HG03103 (cell line): Measurements from ENCODE around the gene HMGB1.
A peak's percentile ranks its signal among the peaks of the same experiment; 100 is the strongest.

ENCODE experiments used
- ATAC-seq: cut with Tn5 transposase; IDR thresholded peaks from one replicate; pipeline ENCODE4 v1.9.1; 2021; ENCODE audit warnings: low read depth; ENCODE audit not compliant: unreplicated experiment

The HMGB1 gene

DNA sequence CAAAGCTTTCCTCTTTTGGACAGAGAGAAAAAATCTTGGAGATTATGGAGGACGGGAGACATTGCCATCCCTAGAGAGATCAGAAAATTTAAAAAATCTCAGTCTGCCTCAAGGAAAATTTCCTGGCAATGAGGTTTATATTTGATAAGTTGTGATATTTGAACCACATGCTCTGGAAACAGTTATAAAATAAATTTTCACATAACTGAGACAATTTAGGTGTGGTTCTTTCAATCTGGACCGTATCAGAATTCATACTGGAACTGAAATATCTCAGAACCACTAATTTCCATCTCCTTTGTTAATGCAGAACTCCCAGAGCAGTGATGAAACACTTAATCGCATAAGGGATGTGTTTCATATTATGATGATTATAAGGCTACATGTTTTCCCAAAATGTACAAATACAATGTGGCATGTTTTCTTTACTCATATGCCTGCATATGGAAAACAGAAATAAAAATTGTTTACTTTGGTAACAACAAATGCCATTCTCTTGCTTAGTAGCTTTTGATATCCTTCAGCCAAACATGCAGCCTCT, 29.8 kb downstream of the HMGB1 start:
- no peak for ATAC-seq

DNA sequence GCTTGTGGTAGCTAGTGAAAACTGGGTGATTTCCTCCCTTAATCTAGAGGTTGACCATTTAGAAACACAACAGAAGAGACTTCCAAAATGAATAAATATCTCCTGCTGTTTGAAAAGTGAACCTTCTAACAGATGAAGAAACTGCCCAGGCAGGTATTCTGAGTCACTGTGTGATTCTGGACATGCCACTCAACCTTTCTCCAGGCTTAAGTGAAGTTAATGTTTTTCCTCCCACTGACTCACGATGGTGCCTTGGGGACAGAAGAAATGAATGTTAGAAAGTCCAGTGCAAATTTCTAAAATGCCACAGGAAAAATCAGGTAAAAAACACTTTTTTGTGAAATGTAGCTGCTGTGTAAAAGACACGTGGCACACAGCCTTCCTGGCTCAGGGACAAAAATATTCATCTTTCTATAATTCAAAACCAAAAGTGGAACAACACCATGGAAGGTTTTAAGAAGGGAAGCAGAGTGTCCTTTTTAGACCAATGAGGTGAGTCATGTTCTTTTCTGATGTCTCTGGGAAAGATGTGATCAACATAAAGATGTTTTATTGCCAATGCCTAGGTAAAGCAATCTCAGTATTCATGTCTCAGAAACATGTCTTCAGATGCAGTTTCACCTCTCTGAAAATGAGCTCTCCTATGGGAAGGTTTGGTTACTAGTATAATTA, 34.3 kb downstream of the HMGB1 start:
- ATAC-seq: no peak

DNA sequence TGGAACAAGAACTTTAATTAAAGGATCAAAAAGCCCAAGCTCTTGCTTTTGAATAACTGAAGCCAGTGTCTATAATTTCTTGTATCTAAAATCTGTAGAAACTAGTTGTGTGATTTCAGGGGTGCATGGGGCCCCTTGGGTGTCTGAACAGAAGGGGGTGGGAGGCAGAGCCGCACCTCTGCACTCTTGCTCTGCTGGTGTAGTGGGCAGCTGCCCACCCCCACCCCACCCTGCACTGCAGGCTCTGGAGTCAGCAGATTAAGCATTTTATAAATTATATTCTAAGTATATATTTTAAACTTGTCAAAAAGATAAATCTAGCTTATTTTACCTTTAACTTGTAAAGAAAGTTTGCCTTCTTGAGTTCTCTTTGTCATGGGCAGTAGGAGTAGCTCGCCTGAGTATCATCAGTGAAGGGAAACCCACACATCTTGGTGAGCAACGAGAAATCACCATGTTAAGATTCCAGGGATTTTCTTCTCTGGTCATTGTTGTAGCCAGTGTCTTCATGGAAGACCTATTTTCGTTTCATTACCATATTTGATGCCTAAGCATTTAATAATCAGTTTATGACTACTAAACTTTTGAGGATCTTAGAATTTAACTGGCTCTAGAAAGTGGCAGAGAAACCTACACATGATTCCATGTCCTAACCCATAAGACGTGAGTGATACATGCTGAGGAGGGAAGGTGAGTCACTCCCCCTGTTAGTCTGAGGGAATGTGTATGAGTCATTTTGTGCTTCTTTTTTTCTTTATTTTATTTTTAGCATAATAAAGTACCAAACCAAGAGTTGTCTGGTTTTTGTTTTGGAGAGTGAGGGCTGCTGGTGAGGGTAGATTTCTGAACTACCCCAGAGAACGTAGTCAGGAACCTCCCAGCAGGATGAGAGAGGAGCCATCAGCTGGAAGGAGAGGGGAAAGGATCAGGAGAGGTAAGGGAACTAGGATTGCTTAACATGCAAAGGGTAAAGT, 35.7 kb downstream of the HMGB1 start:
- ATAC-seq: no peak

DNA sequence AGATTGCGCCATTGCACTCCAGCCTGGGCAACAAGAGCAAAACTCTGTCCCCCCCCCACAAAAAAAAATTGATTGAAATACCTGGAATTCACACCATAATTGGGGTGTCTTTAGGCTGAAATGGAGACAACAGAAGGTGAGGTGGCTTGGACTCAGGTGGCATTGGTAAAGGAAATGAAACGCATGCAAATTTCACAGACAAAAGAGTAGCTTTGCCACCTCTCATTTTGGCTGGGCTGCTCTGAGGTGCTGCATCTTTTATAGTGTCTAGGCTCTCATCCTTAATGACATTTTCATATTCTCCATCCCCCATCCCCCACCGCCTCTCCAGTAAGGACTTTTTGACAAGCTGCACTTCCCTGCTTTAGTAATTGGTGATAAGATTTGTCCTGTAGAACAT, 36.5 kb downstream of the HMGB1 start:
- no peak for ATAC-seq

DNA sequence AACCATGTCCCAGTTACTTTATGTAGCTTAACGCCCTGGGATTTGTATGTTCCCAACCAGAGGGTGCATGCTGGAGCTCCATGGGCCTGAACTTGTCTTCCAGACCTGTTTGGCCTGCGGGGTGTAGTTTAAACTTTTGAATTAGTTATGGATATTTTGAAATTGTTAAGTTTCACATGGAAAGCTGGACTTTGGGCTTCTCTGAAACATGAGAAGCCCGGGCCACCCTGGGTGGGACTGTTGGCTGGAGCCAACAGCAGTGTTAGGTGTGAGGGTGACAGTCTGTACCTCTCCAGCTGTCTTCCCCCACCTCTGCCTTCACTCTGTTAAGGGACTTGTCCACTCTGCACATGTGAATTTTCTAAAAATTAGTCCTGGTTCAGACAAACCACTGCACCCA, 41.8 kb downstream of the HMGB1 start:
- ATAC-seq: no peak

DNA sequence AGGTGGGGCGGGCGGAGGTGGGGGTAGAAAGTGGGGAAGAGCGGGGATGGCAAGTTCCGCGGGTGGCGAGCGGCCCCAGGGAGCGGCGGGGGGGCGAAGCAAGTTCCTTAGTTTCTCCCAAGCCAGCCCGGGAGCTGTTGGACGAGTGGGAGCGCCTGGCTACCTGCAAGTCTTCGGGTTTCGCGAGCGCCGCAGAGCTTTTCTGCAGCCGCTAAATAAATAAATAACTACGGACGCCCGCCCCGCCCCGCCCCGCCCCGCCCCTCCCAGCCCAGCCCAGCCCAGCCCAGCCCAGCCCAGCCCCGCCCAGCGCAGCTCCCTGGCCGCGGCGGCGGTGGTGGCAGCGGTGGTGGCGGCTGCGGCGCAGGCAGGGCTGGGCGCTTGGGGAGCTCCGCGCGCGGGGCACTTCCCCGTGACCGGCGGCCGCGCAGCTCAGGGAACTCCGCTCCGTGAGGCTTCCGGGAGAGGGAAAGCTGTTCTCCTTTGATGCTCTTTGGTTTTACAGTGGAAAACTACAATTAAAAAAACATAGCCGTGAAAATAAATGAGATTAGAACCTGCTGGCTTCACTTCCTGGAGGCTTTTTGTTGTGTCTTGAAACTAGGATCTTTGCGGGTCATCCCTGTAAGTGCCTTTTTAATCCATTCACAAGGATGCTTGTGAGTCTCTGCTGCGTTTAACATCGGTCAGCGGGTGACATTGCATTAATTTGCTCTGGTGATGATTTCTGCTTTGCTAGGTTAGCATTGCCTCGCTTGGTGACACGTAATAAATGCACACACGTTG, 43.5 kb downstream of the HMGB1 start, which contains the start of gene UBE2L5:
Gene UBE2L5, plus strand, starts transcription at position 440 of the 786 bp plus-strand sequence. CDS start 5,498 bp downstream, outside the sequence.
- ATAC-seq: no peak

DNA sequence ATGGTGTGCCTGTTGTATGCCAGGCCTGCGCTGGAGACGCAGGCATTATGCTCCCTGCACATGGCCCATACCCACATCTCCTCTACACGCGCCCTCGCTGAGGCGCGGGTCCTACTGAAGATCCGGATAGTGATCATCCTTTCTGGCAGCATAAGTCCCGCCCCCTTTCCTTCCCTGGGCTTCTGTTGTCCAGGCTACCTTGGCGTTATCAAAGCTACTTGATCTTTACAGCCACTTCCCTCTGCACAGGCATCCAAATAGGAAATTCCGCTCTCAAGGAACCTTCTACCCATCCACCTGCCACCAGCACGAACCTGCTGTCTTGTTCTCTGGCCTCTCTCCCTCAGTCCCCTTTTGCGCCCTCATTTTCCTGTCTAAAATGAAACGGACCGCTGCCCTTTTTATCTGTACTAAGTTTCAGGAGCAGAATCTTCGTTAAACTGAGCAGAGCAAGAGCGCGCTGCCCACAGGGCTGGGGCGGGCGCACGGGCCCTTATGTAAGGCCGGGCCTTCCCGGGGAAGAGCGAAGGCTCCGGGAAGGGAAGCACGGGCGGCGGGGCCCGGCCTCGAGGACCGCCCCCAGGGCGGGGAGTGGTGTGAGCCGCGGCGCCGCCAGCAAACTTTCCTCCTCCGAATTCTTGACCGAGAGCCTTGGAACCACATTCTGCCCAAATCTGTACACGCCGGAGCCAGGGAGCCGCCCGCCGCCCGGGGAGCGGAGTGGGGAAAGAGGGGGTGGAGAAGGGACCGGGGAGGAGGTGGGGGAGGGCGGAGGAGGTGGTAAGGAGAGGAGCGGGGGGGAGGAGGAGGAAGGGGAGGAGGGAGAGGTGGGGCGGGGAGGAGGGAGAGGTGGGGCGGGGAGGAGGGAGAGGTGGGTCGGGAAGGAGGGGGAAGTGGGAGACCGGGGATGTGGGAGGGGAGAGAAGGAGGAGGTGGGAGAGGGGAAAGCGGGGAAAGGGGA, 44.4 kb downstream of the HMGB1 start:
- no peak for ATAC-seq

DNA sequence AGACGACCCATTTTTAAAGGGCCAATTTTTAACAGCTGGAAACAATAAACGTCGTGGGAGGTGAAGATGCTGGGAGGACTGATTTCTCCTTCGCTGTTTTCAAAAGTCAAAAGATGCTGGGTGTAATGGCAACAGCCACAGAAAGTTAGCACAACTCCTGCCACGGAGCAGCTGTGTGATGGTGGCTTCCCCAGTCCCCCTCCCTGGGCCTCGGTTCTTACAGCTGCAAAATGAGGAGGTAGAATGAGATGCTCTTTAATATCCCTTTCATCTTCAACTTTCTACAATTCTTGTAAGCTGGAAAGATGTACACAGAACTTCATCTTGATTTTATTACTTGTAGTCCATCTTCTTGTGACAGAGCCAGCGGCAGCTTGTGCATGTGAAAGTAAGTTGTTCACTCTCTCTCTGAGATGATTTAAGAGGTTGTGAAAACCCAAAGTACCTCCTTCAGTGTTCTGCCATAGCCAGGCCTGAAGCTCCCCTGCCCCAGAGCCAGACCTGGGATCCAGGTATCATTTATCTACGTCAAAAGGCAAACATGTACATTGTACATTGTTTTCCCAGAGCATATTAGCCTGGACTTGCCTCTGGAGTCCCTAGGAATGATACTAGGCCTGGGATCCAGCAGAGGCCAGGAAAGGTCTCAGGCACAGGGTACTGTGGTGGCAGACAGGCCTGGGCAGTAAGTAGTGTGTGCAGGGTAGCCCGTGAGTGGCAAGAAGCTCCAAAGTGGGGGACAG, 46.8 kb downstream of the HMGB1 start:
- ATAC-seq: no peak

DNA sequence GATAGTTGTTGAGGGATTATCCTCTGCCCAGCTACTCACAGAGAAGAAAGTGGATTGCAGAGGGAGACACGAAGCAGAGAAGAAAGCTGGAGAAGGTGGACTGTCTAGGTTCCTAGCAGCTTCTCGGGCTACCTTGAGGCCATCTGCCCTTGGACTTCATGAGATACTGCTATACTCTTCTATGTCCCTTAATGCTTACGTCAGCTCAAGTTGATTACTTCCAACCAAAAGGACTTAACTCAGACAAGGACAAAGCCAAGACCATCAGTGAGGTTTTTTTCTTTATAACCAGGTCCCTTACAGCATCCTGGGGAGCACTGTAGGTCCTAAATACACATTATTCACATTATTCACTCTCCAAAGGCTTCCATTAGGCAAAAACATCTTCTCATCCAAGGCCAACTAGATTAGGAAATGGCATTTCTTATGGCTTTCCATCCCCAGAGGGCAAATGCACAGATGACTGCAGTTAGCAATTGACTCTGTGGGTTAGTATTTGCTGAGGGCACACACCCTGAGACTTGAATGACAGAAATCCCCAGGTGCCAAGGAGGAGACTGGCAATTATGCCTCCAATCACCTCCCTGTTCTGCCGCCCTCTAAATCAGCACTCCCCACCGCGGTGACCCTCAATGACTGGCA, 47.5 kb downstream of the HMGB1 start:
- ATAC-seq: no peak

DNA sequence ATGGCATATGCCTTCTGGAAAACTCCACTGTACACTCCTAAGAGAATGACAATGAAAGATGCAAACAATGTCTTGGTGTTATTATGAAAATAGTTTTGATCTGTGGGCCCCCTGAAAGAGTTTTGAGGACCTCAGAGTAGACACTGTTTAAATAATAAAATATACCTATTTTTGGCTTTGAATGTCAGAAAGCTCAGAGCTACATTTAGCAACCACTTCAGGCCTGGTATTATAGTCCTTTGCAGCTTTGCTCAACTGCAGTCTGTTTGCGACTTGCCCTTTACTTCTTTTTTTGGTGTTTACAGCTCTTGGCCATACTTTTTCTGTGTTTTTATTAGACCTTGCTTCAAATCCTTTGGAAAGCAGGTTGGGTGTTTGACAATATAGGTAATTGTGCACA, 49.3 kb downstream of the HMGB1 start:
- ATAC-seq: no peak

DNA sequence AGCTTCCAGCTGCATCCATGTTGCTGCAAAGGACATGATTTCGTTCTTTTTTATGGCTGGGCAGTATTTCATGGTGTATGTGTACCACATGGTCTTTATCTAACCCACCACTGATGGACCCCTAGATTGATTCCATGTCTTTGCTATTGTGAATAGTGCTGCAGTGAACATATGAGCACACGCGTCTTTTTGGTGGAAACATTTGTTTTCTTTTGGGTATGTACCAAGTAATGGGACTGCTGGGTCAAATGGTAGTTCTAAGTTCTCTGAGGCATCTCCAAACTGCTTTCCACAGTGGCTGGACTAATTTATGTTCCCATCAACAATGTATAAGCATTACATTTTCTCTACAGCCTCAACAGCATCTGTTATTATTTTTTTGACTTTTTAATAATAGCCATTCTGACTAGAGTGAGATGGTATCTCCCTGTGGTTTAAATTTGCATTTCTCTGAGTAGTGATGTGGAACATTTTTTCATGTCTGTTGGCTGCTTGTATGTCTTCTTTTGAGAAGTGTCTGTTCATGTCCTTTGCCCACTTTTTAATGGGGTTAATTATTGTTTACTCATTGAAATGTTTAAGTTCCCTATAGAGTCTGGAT, 50.2 kb downstream of the HMGB1 start:
- peak; percentile 75 for ATAC-seq

DNA sequence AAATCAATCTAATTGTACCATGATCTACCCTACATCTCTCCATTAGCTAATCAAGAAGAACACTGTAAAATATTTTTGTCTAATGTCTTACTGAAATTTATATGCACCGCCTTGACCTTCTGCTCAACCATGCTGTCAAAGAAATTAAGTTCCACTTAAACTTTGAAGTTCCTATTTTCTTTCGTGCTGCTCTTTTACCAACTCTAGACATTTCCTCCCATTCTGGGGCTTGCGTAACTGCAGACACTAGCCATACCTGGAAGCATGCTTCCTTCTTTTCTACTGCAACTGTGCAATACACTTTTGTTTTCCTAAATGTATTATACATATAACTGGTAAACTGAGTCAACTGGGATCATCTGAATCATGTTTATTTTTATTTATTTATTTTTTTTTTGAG, 51.9 kb downstream of the HMGB1 start:
- no peak for ATAC-seq

DNA sequence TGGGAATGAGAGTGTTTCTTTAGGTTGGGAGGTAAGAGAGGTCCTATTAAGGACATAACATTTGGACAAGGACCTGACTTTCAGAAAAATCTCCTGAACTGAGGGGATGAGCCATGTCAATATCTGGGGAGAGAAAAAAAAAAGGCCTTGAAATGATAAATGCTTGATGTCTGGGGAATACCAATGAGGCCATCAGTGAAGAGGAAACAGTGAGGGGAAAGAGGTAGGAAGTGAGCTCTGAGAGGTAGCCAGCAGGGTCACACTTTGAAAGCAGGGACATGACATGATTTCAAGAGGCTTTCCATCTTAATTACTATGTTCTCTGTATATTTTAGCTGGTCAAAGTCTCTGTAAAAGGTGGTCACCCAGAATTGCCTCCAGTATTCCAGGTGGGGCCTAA, 53.4 kb downstream of the HMGB1 start:
- no peak for ATAC-seq

DNA sequence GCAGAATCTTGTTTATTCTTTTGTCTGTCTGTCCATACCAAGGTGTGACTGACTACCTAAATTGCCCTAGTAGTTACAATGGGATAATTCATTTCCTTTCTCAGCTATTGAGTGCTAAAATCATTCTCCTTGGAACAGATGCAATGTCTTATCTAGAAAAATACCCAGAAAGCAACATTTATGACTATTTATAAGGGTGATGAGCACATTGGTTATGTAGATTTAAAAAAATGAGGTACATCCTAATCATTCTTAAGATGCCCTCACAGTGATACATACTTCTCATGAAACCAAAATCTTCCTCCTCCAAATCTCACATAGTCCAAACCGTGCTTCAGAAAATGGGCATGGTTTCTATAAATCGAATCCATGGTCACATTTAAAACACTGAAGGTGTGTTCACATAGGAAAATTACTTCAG, 55.0 kb downstream of the HMGB1 start:
- ATAC-seq: no peak

DNA sequence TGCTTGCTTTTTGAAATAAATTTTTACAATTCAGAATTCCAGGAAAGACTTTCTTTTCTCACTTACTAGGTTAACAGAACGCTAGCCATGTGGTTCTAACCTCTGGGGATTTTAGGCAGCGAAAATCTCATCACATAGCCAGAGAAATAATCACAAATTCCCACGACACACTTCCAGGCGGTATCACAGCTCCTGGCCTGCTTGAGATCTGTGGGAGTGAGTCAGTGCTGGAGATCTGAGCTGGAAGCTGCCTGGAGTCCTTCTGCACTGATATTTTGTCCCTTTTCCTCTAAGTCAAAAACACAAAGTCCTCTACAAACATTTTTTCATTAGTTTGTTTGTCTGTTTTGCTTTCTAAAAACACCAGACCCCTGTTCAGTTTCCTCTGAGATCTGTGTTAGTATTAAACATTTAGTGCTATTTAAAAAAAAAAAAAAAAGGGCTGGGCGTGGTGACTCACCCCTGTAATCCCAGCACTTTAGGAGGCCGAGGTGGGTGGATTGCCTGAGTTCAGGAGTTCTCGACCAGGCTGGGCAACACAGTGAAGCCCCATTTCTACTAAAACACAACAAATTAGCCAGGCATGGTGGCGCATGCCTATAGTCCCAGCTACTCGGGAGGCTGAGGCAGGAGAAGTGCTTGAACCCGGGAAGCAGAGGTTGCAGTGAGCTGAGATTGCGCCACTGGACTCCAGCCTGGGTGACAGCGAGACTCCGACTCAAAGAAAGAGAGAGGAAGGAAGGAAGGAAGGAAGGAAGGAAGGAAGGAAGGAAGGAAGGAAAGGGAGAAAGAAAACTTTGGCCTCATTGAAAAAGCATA, 55.6 kb downstream of the HMGB1 start:
- no peak for ATAC-seq

DNA sequence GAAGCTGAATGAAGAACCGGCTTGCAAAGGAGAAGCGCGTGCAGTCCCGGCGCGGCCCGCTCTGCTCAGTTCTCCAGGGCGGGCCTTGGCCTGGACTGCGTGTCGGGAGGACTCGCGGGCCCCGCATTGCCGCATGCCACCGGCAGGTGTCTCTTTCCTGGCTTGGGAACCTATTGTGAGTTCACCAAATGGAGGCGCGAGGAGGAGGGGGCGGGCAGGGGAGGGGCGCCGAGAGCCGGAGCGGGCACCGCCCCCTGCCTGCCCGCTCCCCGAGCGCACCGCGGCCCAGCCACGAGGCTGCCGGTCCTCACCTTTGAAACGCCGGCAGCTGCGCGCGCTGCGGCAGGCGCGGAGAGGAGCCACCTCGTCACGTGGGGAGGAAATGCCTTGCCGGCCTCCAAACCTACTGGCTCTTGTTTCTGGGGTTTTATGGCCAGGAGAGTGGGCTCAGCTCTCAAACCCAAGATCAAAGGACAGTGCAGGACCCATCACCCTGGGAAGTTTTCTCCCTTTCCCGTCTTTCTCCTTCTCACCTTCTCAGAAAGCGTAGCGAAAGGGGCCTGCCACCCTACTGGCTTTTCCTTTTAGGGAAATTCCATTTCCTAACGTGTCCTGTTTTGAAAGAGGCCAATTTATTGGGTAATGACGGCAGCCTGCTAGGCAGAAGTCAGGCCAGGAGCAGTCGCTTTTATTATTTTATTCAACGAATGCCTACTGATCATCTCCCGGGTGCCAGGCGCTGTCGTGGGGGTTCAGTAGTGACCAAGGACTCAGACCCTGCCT, 57.2 kb downstream of the HMGB1 start:
- ATAC-seq: peak; percentile 87
